D721Med (cell line): Measurements from ENCODE around the gene SPDYE2.
"Not testable (repeated sequence)": the region's sequence is repeated elsewhere in the genome, so short reads cannot be mapped to it uniquely, and the experiment has no call there.

Experiments
- DNase-seq: peaks from one replicate; pipeline ENCODE4 v3.0.0; 2011; ENCODE audit warnings: low spot score; ENCODE audit not compliant: insufficient read length
- FAIRE-seq: peaks from 2 replicates; lab custom pipeline; 2011; peaks lifted over from hg19 to GRCh38; lab: Jason Lieb, UNC

Gene SPDYE2

DNA sequence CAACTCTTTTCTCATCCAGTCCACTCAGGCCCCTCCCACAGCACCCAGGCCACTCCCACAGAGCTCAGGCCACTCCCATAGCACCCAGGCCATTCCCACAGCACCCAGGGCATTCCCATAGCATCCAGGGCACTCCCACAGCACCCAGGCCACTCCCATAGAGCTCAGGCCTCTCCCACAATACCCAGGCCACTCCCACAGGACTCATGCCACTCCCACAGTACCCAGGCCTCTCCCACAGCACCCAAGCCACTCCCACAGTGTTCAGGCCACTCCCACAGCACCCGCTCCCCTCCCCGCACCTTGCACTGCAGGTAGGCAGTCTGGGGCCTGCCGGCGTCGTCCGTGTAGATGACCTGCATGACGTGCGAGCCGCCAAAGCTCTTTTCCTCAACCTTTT, 38.8 kb downstream of the SPDYE2 start:
- FAIRE-seq: not testable (repeated sequence)

DNA sequence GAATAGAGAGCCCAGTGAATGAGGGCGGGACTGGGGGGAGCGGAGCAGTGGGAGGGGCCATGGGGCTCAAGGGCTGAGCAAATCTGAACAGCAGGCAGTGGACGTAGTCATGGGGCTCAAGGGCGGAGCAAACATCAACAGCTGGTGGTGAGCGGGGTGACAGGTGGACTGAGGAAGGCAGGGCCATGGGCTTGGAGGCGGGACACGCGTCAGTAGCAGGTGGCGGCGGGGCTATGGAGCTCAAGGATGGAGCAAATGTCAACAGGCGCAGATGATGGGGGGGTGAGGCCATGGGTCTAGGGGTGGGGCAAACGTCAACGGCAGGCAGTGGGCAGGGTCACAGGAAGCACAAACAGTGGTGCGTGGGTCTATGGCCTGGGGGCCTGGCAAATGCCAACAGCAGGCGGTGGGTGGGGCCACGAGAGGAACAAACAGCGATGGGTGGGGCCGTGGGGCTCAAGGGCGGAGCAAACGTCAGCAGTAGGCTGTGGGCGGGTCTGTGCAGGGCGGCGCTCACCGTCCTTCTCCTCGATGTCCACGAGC, 41.5 kb downstream of the SPDYE2 start:
- DNase-seq, FAIRE-seq: not testable (repeated sequence)

More for the DNA sequence above, 38.8 kb downstream of the SPDYE2 start:
- DNase-seq: not testable (repeated sequence)

DNA sequence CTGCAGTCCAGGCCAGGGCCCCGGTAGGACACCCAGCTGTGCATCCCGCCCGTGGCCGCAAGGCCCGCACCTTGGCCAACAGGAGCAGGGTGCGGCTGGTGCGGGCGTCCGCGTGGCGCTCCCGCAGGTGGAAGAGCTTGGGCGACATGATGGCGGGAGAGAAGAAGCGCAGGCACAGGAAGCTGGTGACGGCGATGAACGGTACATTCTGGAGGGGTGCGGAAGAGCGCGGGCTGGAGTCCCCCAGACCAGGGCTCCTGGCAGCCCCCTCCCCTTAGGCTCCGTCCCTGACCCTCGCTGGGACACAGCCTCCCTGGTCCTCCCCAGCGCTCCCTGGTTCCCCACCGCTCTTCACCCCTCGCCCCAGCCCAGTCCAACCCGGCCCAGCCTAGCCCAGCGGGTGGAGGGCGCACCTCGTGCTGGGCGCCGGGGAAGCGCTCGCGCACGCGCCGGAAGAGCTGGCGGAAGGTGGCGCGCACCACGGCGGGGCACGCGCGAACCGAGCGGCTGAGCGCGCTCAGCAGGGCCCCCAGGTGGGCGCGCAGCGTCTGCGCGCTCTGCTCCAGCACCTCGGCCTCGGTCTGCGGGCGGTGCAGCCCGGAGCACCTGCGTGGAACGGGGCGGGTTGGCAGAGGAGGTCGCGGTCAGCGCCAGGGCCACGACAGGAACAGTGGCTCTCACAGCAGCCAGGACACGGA, 42.8 kb downstream of the SPDYE2 start:
- not testable (repeated sequence) for FAIRE-seq, DNase-seq

- not testable (repeated sequence) for DNase-seq, FAIRE-seq
These were observed 45.0 kb downstream of the SPDYE2 start for GRCh38 chr7:102596036-102596435.

DNA sequence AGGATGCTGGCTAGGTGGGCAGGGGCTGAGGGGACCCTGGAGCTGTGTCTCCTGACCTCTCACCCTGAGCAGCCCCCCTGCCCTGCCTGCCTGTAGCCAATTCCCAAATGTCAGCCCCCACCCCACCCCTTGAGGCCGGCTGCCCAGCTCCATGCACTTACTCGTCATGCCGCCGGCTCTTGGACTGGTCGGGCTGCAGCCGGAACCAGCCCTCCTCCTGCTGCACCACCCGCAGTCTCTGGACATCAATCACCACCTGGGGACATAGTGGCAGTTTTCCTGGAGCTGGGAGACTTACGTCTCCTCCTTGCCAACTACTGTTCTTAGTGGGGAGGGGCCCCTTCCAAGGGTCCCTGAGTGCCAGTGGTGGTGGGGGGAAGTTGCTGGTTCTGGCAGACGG, 48.7 kb downstream of the SPDYE2 start:
- not testable (repeated sequence) for DNase-seq, FAIRE-seq

DNA sequence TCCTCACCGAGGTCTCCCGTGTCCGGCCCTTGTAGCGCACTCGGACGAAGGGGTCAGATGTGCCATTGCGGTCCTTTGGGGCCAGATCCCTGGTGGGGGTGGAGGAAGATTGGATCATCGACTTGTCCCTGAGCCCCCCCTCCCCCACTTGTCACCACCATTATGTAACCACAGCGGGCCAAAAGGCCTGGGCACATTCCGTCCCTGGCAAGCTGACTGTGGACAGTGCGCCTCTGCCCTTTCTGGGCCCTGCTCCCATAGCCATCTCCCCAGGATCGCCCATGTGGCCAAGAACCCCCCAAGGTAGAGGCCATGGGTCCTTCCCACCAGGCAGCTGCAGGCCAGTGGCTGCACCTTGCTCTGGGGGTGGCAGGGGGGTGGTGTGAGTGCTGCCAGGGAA, 51.3 kb downstream of the SPDYE2 start:
- not testable (repeated sequence) for FAIRE-seq, DNase-seq

GRCh38 chr7:102604431-102605145, 53.6 kb downstream of the SPDYE2 start:
- not testable (repeated sequence) for DNase-seq, FAIRE-seq

DNA sequence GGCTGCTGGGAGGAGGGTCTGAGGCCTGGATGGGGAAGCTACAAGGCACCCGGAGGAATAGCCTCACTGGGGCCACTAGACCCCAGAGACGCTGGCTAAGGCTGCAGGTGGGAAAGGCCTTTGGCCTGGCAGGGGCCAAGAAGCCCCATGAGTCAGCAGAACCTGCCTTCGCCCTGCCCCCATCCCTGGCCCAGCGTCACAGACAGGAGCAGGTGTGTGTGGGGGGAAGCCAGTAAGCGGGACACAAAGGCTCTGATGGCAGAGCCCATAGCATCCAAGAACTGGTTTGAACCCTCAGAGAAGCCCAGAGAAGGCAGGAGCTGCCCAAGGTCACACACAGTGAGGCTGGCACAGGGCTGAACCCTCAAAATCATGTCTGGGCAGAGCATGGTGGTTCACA, 55.8 kb downstream of the SPDYE2 start:
- FAIRE-seq, DNase-seq: not testable (repeated sequence)

DNA sequence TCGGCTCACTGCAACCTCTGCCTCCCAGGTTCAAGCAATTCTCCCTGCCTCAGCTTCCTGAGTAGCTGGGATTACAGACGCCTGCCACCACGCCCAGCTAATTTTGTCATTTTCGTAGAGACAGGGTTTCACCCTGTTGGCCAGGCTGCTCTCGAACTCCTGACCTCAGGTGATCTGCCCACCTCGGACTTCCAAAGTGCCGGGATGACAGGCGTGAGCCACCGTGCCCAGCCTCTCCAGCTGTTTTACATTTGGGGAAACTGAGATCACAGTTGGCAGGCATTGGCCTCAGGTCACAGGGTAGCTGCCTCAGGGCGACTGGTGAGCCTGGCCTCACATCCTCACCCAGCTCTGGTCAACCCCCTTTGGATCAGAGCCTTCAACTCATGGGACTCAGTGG, 58.7 kb downstream of the SPDYE2 start:
- not testable (repeated sequence) for DNase-seq, FAIRE-seq

GRCh38 chr7:102610441-102610840, 59.4 kb downstream of the SPDYE2 start:
- not testable (repeated sequence) for FAIRE-seq, DNase-seq

- FAIRE-seq, DNase-seq: not testable (repeated sequence)
These were observed 60.1 kb downstream of the SPDYE2 start for GRCh38 chr7:102611013-102611674.

- DNase-seq, FAIRE-seq: not testable (repeated sequence)
These were observed 60.8 kb downstream of the SPDYE2 start for GRCh38 chr7:102611675-102612325.
